ENCODE data around the gene NFATC4. TPM values are rescaled to one million over a fixed set of nuclear protein-coding genes. Genes with fewer than 3 reads are reported as not detected.
"Not testable (repeated sequence)": the region's sequence is repeated elsewhere in the genome, so short reads cannot be mapped to it uniquely, and the experiment has no call there.

Gene NFATC4
- total RNA-seq, 1 donor from 2014 or later, result 41.3 TPM

DNA sequence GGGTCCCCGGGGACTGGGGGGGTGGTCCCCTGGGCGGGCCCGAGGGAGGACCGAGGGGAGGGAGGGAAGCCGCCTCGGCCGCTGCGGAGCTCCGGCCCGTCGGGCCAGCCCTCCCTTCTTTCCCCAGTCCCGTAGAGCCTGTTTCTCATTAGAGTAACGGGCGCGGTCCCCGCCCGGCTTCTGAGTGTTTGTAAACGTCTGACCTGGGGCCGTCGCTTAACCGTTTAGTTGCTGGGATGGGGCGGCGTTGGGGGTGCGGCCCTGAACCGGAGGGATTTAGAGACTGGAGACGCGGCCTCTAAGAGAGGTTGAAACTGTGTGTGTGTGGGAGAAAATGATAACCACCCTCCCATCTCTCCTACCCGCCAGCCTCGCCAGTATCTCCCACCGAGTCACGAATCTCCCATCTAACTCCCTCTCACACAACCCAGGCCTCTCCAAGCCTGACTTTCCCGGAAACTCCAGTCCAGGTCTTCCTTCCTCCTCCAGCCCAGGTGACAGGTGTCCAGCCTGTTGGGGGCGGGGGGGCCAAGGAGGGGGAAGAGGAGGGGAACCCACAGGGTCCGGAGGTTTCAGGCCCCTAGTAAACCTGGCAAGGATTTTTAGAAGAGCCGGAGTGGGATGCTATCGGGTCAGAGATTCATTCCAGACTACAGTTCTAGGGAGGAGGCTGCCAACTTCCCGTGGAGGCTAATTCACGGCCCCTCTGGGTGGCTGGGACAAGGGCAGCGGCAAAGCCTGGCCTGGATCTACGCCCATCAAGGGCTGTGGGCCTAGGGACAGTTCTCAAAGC, 1.1 kb upstream of the NFATC4 start:
- DNase-seq (ENCODE audit: low spot score), result peak; percentile 95

DNA sequence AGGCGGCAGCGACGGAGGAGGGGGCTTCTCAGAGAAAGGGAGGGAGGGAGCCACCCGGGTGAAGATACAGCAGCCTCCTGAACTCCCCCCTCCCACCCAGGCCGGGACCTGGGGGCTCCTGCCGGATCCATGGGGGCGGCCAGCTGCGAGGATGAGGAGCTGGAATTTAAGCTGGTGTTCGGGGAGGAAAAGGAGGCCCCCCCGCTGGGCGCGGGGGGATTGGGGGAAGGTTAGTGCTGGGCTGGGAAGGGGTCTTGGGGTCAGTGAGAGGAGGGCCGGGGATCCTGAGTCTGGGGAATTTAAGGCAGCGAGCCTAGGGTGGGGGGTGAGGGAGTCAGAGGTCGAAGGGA, 203 bp downstream of the NFATC4 start:
- no peak for DNase-seq (ENCODE audit: low spot score)

DNA sequence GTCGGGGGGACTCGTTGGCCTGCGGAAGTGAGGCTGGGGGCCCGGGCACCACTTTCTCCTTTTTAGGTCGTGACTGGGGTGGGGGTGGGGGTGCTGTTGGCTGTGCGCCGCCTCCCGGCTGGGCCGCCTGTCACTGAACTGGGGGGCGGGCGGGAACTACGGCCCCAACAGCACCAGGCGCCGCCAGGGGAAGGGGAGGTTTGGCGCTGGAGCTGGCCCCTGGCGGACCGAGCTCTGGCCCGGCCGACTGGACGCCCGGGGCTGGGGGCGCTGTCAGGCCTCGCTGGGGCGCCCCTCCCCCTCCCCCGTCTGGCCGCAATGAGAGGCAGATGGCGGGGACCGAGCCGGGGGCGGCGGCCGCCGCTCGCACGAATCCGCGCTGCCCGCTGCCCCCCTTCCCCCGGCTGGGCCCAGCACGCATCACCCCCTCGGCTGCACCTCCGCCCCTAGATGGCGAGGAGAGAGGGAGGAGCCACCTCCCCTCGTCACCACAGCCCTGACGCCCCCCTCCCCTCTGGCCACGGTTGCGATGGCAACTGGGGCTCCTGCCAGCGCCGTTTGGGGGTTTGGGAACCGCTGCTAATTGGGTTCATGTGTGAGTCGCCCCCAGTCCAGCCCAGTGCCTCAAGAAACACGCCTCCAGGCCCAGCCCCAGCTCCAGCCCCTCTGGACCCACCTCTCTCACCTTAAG, 723 bp downstream of the NFATC4 start:
- DNase-seq (ENCODE audit: low spot score), result peak; percentile 90

DNA sequence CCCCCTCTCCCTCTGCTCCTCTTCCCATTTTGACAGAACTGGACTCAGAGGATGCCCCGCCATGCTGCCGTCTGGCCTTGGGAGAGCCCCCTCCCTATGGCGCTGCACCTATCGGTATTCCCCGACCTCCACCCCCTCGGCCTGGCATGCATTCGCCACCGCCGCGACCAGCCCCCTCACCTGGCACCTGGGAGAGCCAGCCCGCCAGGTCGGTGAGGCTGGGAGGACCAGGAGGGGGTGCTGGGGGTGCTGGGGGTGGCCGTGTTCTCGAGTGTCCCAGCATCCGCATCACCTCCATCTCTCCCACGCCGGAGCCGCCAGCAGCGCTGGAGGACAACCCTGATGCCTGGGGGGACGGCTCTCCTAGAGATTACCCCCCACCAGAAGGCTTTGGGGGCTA, 1.5 kb downstream of the NFATC4 start:
- DNase-seq (ENCODE audit: low spot score), result no peak

DNA sequence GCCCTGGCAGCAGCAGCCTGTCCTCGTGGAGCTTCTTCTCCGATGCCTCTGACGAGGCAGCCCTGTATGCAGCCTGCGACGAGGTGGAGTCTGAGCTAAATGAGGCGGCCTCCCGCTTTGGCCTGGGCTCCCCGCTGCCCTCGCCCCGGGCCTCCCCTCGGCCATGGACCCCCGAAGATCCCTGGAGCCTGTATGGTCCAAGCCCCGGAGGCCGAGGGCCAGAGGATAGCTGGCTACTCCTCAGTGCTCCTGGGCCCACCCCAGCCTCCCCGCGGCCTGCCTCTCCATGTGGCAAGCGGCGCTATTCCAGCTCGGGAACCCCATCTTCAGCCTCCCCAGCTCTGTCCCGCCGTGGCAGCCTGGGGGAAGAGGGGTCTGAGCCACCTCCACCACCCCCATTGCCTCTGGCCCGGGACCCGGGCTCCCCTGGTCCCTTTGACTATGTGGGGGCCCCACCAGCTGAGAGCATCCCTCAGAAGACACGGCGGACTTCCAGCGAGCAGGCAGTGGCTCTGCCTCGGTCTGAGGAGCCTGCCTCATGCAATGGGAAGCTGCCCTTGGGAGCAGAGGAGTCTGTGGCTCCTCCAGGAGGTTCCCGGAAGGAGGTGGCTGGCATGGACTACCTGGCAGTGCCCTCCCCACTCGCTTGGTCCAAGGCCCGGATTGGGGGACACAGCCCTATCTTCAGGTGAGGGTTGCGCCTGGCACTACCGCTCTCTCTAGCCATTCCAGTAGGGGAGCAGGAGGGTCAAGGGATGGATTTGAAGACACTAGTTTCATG, 2.1 kb downstream of the NFATC4 start:
- no peak for DNase-seq (ENCODE audit: low spot score)

DNA sequence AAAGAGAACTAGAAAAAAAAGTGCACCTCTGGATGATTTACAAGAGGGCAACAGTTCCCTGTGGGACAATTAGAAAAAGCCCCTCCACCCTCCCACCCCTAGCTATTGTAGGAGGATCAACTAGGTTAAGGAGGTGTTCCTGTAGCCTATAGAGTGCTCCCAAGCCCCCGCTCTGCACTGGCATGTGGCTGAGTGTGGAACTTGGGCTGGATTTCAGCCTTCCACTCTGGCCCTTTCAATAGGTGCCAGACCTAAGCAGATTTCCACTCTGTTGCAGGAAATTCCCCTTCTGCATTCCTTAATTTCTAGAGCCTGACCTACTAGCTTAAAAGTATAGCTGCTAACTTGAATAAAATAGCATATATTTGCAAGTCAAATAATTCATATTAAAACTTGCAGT, 2.8 kb downstream of the NFATC4 start:
- DNase-seq (ENCODE audit: low spot score), result no peak

DNA sequence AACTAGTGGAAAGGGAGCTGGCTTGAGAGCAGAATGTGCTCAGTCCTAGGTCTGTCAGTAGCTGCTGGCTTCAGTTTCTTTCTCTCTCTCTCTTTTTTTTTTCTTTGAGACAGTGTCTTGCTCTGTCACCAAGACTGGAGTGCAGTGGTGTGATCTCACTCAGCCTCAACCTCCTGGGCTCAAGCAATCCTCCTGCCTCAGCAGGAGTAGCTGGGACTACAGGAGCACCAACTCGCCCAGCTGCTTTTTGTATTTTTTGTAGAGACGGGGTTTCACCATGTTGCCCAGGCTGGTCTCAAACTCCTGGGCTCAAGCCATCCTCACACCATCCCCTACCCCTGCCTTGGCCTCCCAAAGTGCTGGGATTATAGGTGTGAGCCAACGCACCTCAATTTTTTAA, 3.6 kb downstream of the NFATC4 start:
- DNase-seq (ENCODE audit: low spot score), result not testable (repeated sequence)

DNA sequence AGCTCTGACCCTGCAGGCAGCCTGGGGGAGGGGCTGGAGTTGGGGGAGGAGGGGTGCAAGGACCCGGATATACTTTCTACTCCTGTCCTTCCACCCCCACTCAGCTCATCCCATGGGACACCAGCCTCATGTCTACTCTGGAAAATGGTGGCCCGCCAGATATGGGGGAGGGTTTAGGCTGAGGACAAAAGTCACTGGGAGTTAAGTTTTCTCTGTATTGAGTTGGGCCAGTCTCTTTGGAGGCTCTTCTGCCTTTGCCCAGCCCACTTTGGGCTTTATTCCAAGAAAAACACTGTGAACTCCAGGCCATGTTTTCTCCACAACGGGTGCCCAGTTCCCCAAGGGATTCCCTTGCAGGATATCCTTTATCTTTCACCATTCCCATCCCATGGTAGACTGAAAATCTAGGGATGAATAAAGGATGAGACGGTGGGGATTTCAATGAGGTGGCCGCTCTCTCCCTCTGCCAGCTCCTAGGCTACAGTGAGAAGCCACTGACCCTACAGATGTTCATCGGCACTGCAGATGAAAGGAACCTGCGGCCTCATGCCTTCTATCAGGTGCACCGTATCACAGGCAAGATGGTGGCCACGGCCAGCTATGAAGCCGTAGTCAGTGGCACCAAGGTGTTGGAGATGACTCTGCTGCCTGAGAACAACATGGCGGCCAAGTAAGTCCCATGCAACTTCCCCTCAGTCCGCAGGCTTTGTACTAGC, 4.9 kb downstream of the NFATC4 start:
- no peak for DNase-seq (ENCODE audit: low spot score)

DNA sequence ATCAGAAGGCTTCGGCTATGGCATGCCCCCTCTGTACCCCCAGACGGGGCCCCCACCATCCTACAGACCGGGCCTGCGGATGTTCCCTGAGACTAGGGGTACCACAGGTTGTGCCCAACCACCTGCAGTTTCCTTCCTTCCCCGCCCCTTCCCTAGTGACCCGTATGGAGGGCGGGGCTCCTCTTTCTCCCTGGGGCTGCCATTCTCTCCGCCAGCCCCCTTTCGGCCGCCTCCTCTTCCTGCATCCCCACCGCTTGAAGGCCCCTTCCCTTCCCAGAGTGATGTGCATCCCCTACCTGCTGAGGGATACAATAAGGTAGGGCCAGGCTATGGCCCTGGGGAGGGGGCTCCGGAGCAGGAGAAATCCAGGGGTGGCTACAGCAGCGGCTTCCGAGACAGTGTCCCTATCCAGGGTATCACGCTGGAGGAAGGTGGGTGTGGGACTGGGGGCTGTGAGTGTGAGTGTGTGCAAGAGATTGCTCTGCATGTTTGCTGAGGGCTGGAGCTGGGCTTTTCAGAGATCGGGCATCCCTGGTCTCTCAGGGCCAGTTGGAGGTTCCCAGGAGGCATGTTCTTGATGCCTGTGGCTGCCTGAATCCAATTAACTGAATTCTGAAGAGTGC, 8.6 kb downstream of the NFATC4 start:
- no peak for DNase-seq (ENCODE audit: low spot score)

DNA sequence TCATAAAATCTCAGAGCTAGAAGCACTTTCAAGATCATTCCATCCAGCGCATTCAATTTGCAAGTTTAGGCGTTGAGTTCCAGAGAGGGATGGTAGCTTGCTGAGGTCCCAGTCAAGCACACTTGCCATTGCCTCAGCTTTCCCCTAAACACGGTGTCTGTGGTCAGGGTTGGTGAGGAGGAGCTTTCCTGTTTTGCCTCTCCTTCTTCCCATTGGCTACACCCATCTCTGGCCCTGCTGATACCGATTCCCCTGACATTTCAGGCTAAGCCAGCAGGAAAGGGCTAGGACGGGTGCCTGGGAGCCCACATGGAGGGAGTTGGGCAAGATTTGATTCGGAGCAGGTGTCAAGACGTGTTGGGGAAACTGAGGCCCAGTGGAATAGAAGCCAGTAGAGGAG, 9.1 kb downstream of the NFATC4 start:
- no peak for DNase-seq (ENCODE audit: low spot score)

DNA sequence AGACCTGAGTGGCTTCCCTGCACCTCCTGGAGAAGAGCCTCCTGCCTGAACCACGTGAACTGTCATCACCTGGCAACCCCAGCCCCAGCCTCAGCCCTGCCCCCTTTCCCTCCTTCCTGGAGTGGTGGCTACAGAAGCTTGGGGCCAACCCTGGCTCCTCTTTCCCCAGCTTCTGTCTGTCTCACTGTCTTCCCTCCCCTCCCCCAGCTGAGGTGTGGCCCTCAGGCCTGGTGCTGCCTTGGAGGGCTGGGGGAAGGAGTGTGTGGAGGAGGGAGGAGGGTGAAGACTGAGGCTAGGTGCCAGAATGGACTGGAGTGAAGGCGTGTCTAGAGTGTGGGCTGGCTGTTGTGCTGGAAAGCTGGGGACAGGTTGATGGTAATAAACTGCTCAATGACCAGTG, 9.7 kb downstream of the NFATC4 start:
- DNase-seq (ENCODE audit: low spot score), result no peak

DNA sequence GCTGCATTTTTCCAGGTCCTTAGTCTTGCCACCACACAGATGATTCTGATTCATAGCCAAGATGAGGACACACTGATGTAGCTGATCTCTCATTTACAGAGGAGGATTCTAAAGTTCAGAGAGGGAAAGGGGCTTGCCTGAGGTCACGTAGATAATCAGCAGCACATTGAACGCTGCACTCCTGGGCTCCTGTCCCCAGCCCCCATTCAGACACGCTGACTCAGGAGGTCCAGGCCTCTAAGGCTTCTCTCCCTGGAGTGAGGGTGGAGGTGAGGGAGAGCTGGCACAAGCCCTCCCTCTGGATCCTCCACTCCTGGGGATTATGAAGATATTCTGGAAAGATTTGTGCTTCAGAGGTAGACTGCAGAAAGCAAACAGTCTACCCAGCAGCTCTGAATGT, 10.3 kb downstream of the NFATC4 start:
- no peak for DNase-seq (ENCODE audit: low spot score)

DNA sequence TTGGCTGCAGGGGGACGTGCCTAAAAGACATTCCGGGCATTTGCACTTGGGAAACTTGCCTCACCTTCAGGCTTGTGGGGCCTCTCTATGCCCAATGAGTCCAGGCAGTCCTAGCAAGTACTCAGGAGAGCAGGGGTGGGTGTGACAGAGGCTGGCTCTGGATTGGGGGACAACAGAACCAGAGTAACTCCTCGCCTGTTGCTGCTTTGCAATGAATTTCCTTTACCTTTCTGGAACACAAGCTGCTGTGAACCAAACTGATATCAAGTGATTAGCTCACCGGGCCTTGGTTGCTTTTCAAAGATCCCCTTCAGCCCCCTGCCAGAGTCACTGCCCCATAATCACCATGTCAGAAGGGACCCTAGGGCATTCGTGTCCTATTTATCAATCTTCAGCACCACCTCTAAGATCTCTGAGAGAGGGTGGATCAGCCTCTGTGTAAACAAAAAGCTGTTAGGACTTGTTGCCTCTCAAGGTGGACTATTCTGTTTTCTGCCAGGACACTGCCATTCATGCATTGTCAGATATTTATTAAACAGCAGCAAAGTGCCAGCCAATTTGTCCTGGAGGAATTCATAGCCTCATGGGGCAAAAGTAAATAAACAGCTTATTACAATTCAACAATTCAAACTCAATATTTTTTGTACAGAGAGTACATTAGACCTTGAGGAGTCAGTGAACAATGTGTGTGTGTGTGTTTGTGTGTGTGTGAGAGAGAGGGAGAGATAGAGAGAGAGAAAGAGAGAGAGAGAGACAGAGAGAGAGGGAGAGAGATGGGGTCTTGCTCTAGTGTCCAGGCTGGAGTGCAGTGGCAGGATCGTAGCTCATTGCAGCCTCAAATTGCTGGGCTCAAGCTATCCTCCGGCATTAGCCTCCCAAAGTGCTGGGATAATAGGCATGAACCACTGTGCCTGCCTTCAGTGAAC, 11.3 kb downstream of the NFATC4 start:
- DNase-seq (ENCODE audit: low spot score), result no peak

DNA sequence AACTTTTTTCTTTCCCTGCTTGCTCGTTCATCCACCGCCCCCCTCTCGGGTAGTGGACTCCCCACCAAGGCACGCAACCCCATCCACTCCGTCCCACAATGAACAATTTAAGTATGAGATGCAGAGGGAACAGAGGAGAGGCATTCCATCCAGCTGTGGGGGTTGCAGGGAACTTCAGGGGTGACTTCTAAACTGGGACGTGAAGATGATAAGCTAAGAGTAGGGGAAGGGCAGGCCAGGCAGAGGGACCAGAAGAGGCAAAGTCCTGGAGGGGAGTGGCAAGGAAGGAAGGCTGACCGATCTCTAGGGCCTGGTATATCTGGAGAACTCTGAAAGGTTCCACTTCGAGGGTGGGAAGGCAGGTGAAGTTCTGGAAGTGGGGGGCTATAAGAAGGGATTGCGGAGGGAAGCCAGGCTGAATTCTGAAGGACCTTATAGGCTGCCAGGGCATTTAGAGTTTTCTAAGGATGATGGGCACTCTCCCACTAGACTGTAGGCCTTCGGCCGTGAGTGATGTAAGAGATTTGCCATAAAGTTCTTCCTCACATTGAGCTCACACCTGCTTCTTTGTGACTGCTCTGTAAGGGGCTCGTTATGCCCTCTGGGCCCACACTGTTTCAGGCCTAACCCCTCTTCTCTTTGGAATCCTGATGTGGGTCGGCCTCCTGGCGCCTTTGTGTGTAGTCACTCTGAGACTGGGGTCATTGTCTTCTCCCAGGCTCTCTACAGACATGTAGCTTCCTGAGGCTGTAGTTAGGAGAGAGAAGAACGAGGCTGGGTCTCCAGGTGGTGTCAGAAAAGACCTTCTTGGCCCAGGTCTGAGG, 12.1 kb downstream of the NFATC4 start:
- DNase-seq (ENCODE audit: low spot score), result no peak

DNA sequence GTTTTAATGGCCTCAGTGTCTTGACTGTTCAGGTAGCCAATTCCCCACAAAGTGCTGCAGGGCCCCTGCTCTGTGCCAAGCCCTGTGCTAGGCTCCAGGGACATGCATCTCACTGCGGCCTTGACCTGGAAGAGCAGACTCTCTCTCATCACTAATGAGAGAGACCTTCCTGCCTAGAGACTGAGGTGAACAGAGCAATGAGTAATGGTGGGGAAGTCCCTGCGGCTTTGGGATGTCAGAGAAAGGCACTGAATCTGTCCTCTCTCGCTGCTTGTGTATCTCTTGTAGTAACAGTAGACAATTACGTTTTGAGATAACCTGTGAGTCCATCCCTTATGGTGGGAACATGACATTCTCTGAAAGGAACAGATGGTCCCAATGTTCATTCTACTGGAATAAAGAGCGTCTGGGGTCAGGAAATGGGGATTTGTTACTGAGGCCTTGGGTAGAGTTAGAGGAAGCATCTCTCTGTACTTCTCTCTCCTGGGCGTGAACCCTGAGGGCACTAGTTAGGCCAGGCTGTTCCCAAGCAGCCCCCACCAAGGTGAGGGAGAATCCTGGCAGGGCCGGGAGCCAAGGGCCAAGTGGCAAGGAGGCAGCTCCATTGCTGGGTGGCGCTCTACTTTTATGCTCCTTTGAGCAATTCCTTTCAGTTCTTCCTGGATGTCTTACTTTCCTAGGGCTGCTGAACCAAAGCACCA, 13.5 kb downstream of the NFATC4 start:
- no peak for DNase-seq (ENCODE audit: low spot score)

DNA sequence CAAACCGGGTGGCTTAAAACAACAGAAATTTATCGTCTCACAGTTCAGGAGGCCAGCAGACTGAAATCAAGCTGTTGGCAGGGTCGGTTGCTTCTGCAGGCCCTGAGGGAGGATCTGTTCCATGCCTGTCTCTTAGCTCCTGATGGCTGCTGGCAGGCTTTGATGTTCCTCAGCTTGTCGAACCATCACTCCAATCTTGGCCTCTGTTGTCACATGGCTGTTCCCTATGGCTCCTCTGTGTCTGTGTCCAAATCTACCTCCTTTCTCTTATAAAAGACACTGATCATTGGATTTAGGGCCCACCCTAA, 14.0 kb downstream of the NFATC4 start:
- DNase-seq (ENCODE audit: low spot score), result no peak

DNA sequence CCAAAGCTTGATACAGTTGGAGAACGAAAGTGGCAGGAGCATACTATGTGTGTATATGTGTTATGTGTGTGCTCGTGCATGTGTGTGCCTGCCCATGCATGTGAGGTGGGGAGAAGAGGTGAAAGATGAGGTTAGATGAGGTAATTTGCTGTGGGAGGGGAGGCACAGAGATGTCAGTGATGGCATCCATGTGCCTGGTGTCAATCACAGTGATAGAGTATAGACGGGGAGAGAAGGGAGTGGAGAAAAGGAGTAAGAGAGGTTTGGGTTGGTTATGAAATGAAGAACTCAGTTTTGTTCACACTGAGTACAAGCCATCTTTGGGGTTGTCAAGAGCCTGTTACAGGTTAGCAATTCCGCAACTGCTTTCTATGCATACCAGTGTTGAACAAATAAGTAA, 16.2 kb downstream of the NFATC4 start:
- DNase-seq (ENCODE audit: low spot score), result no peak

DNA sequence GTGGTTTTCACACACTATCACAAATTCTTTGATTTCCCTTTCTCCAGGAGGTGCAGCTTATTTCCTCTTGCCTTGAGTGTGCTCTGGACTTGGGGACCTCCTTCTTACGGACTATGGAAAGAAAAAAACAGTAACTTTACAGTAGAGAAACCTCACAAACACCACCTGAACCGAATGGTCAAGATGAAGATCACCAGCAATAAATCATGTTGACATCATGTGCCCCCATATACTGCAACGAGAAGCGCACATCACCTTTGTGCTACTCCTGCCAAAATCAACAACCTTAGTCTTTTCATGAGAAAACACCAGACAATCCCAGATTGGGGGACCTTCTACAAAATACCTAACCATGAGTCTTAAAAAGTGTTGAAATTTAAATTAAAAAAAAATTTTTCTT, 17.5 kb downstream of the NFATC4 start:
- DNase-seq (ENCODE audit: low spot score), result no peak

DNA sequence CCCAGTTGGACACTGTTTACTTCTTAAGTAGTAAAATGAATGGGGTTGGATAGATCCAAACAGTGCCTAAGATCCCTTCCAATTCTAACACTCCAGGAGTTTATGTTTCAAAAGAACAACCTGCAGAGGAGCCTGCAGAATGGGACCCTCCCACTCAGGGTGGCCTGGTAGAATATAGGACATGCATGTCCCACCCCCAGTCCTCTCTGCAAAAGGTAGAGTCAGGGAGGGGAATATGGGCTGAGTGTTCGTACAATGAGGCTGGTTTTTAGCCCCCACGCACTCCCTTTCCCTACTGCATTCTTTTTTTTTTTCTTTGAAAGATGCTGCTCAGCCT, 19.0 kb downstream of the NFATC4 start:
- no peak for DNase-seq (ENCODE audit: low spot score)

All from mesenteric fat pad (tissue), 1 donor.